NCI-H187 (cell line): Measurements from ENCODE around the gene SLC7A5.
"Not testable (repeated sequence)": the region's sequence is repeated elsewhere in the genome, so short reads cannot be mapped to it uniquely, and the experiment has no call there.

Experiments
- DNase-seq, 2 experiments: peaks; one replicate each; lab custom pipeline; 2025; lab: John Stamatoyannopoulos, UW

Gene SLC7A5

DNA sequence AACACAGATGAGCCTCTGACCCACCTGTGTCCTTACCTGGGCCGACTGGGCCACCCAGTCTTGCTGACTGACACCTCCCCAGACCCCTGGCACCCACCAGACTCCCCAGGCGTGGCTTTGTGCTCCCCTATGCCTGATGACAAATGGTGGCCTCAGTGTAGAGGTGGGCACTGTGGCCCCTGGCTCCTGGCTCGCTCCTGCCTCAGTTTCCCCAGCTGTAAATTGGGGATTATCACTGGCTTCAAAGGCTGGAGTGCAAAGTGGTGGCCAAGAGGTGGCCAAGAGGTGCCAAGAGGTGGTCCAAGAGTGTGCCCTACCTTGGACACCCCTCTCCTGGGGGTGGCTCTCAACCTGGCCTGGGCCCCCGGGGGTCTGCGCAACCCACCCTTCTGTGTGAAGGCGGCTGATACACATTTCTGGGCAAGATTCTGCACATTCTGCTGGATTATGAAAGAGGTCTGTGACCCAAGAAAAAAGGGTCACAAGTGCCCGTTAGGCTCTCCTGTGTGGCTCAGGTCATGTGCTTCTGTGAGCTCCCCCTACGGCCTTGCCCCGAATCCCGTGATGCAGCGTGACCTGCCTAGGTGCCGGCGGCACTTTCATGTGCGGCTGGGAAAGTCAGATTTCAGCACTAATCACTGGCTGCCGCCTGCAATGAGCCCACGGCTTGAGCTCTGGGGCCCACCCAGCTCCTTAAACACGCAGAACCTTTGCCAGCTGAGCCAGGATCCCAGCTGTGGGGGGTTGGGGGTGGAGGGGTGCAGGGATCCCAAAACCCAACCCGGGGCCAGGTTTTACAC lies 7.8 kb downstream of the SLC7A5 start:
- not testable (repeated sequence) for DNase-seq

DNA sequence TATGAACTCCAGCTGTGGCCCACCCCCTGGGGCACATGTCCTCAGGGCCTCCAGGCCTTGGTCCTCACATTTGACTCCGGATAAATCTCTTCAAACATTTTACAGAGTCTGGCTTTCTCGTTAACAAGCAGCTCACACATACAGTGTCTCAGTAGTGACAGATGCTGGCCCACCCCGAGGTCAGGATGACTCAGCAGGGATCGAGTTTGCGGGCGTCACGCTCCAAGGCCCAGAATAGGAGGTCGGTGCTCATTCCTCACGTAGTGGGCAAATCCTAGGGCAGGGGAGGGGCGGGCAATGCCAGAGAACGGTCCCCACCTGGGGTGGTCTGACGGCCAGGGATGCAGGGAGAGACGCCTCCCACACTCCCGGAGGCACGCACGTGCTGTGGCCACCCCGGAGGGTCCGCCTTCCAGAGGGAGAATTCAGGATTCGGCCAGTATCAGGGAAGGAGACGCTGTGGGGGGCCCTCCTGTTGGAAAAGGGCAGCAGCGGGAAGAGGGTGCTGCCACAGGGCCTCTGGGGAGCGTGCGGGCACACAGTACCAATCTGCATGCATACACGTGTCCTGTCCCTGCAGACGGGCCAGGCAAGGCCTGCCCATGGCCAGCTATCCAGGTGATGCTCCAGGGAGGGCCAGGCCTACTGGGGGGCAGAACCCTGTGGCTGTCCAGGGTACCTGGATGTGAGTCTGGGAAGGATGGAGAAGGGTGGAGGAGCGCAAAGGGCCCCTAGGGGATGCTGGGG lies 8.6 kb downstream of the SLC7A5 start:
- DNase-seq, result no peak

DNA sequence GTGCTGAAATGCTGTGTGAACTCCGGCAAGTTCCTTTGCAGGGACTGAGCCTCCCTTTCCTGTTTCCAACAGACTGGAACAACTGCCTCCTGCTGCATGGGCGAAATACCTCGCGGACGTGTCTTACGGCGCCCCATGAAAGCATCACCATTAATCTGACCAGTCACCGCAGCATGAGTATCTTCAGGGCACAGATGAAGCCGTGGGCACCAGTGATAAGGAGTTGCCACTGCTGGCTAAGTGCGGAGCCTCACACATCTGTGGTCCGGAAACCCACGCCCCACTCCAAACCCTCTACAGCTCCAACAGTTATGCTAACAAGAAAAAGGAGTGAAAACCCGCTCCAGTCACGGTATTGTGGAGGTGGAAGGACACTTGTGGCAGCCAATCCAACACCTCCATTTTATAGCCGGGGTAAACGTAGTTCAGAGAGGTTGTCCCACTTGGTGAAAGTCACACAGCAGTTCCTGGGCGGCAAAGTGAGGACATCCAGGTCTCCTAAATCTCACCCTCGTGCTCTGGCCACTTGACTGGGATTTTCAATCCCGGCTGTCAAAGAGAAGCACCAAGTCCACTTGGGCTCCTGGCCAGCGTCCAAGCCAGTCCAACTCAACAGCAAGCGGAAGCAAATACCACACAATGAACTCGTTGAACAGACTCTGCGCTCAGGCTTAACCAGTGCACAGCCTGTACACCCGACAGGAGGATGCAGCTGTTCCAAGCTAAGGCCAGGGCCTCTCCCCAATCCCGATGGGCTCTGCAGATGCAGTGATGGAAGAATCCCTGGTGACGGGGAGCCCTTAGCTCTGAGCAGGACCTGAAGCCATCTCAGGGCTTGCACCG lies 10.9 kb downstream of the SLC7A5 start:
- not testable (repeated sequence) for DNase-seq

DNA sequence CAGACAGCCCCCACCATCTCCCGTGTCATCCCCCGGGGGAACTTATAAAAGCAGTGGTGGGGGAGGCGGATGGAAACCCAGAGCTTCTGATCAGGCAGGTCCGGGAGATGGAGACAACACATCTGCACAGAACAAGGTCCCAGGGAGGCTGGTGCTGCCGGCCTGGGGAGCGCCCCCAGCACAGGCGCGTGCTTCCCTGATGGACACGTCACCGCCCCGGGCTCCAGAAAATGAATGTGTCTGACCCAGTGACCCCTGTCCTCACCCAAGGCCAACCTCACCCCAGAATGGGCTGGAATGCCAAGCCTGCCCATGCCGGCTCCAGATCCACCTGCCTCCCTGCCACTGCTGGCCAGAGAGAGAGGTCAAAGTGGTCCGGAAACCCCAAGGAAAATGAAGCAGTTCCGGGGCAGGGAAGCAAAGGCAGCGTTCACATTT lies 12.5 kb downstream of the SLC7A5 start:
- DNase-seq, result no peak

DNA sequence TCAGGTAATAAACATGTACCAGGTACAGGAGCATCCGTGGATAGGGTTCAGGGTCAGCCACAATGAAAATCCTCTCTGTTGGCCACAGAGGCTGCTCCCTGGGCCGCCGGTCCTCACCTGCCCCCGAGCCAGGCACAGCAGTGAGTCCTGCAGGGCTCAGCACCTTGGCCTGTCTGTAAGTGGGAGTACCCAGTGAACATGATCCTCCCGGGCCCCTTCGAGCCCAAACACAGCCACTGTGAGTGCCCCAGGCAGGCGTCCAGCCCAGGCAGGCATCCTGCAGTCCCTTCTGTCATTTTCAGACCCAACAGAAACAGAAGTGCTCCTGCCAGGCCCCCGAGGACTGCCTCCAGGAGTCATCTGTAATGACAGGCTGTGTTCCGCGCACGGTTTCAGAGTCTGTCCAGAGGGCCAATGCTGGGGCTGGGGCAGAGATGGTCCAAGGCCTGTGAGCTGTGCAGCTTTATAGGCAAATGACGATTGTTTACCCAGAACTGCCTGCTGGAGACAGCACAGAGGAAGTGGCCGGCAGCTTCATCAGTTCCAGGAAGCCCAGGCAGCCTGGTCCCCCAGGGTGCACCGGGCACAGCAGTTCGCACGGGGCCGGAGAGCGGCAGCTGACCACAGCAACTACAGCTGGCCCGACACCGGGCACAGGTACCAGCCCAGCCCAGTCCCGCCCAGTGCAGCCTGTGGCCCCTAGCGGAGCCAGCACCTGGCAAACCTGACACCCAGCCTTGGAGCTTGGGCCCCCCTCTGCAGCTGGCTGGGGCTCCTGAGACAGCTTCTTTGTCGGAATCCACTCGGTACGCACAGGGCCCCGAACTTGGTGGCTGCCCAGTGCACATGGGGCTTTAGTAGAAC lies 13.2 kb downstream of the SLC7A5 start:
- no peak for DNase-seq

DNA sequence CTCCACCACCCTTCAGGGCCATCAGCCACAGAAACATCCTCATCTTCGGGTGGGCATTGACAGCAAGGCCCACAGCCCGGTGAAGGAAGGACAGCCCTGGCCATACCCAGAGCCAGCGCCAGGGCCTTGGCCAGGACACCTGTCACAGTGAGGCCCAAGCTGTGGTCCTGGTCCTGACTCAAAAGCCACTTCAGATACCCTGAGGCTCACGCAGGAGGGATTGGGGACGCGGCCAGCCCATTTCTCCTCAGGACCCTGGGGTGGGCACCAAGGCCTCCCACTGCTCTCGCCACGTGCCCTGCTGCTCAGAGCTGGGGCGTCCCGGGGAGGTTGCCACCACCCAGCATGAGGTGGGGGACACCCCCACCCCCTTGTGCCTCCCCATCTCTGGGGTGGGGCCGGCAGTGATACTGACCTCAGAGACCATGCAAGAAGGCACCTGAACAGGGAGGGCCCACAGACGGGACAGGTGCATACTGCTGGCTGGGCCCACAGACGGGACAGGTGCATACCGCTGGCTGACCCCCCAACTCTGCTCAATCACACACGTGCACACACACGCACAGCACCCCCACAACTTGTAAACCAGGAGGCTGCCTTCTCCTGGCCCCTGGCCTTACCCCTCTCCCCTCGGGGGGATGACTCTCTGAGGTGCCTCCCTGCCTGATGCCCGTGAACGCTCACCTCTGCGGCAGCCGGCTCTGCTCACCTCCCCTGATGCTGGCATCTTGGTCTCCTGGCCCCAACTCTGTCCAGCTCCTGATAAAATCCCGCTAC lies 14.2 kb downstream of the SLC7A5 start:
- no peak for DNase-seq

DNA sequence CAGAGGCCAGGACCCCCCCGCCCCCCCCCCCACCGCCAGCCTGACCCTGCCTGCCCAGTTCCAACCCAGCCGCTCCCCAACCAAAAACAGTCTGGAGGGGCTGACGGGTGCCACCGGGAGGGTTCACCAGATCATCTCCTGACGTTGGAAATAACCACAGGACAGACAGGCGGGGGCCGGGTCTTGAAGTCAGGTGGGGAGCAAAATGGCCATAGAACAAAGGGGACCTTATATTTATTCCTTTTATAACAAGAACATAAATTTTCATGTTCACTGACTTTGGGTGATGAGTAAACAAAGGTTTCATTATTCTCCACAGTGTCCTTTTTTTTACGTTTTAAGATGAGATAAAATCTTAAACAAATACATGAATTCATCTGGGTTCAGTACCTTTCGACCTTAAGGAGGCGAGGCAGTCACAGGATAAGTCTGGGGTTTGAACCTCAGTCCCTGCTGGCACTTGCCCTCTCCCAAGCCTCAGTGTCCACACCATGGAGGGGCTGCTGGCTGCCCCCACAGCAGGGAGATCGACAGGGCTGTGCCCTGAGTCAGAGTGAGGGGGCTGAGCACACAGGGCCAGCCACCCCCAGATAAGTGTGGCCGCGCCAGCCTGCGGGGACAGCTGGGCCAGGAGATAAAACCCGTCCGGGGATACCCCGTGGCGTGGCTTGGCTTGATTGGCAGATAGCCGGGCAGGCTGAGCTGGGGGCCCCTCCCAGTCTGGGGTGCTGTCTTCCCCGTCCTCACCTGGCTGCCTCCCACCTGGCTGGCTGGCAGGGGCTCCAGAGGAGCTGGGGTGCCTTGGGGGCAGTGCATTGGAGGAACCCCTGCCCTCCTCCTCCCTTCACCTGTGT lies 15.0 kb downstream of the SLC7A5 start:
- no peak for DNase-seq

DNA sequence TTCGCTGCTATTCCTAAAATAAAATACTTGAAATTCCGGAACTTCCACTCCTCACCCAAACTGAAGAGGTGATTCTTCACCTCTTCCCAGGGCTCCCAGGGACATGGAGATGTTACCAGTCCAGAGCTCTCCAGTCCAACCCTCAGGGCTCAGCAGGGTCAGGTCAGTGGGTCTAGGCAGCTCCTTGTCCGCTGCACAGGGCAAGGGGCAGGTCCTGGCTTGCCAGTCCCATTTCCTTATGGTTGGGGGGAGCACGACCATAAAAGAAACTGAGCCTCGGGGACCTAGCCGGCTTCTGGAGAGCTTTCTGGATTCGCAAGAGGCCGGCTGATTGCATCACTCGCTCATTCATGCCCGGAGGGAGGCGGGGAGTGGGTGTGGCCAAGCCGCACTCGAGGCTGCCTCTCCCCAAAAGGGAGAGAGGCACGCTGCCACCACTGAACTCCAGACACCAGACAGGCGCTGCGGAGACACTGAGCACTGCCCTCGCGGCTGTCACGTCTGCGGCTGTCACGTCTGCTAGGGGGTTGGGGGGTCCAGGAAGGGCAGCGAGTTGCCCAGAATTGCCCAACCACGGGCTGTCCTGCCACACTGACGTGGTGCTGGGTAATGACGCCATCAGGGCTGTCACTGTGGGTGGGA lies 15.8 kb downstream of the SLC7A5 start:
- peak; percentile 31 to 44 for DNase-seq

DNA sequence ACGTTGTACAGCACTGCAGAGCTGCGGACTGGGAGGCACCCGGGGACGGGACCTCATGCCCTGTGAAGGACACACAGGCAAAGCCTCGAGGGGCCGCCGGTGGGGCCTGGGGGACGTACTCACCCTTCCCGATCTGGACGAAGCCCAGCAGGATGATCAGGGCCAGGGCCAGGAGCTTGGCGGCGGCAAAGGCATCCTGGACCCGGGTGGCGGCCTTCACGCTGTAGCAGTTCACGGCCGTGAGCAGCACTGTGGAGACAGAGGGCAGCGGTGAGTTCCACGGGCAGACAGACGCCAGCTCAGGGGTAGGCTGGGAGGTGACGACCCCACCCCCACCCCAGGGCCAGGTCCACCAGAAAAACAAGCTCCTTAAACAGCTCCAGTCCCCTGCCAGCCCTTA lies 17.7 kb downstream of the SLC7A5 start:
- DNase-seq, result no peak

DNA sequence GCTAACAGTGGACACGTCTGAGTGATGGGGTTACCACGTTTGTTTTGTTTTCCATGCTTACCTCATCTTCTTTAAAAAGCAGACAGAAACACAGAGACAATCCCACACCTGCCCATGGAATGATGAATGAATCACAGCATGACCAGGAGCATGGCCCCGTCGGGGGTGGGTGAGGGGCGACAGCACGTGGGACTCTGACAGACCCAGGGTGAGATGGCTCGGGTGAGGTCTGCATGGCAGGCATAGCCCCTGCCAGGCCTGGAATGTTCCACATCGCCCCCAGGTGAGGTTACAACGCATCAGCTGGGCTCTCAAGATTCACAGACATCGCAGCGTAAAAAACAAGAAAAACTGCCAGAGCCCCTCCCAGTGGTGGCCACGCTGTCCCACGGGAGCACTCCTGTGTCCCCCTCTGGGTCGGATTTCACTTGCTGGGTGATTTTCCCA lies 18.1 kb downstream of the SLC7A5 start:
- DNase-seq, result no peak

DNA sequence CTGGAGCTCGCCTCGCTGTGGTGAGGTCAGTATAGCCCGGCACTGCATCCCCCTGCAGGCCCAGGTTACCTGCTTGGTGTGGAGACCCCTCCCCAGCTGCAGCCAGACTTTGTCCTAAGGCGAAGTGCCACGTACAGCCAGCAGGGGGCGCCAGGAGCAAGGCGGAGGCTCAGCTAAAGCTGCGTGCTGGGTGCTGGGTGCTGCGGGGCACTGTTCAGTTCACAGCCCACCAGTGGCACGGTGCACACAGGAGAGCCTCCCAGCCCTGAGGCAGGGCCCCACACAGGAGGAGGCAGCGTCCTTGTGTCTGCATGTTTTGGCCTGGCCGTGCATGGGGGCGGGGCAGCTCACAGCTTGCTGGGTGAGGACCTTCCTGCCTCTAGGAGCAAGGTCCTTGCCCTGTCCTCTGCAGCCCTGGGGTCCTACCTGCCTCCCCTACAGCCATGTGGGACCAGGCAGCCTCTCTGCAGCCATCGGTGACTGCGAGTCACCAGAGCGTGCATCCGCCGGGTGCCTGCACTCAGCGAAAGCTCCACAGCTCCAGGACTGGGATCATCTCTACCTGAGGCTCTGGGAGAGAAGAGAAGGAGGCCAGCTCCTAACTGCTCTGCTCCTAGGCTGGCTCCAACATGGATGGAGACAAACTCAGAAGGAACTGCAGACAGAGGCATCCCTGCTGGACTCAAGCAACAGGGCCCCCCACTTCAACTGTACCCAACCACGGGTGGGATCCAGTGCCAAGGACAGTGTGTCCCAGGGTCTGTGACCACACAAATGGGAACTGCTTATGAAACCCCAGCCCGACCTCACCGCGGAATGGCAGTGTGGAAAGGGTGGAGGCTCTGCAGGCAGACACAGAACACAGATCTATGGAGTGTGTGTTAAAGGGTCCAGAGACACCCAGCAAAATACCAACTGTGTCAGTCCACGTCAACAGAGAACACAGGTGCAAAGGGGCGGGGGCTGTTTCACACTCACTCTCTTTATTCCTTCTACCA lies 19.0 kb downstream of the SLC7A5 start:
- DNase-seq, result no peak

DNA sequence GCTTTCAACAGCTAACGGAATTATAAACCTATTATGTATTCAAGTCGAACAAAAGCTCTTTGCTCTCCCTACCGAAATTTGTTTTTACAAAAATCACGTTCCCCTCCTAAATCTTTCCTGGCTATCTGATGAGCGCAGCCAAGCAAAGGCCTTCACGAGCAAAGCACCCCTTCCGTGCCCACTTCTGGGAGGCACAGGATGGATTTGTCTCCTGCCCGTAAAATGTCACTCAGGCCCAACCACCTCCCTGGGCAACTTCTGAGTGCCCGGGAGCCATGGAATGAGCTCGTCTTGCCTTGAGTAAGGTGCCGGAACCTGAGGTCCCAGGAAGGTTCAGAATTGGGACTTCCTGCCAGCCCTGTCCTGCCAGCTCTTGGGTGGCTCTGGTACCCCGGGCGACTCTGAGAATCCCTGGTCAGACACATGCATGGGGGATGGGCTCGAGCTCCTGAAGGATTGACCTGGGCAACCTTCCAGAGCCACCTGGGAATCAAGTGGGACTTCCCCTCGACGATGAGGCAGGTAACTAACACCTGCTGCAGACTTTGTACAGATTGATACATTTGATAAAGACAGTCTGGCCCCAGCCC lies 19.8 kb downstream of the SLC7A5 start:
- DNase-seq, result no peak

DNA sequence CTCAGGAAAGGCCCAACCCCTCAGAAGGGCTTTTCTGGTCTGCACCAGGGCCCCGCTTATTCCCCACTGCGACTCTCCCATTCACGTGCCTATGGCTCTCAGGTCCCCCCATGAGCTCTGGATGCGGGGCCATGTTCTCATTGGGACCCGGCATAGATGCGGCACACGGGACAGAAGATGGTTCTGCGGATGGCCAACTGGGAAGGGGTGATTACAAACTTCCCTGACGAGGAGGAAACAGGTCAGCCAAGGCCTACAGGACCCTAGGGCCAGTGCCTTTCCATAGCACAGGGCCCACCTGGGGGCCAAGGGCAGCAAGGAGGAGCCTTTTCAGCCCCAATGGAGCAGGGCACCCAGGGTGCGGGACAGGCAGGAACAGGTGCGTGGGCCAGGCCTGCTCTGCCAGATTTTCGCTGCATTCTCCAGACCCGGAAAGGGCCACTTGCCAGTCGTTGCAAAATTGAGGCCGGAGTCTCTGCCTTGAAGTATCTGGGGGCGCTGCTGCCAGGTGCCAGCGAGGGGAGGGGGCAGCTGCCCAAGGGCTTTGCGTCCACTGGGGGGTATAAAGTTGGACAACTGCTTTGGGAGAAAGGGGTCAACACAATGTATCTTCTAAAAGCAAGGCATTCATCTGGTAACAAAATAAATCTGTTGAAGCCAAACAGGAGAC lies 20.5 kb downstream of the SLC7A5 start:
- DNase-seq, result no peak

DNA sequence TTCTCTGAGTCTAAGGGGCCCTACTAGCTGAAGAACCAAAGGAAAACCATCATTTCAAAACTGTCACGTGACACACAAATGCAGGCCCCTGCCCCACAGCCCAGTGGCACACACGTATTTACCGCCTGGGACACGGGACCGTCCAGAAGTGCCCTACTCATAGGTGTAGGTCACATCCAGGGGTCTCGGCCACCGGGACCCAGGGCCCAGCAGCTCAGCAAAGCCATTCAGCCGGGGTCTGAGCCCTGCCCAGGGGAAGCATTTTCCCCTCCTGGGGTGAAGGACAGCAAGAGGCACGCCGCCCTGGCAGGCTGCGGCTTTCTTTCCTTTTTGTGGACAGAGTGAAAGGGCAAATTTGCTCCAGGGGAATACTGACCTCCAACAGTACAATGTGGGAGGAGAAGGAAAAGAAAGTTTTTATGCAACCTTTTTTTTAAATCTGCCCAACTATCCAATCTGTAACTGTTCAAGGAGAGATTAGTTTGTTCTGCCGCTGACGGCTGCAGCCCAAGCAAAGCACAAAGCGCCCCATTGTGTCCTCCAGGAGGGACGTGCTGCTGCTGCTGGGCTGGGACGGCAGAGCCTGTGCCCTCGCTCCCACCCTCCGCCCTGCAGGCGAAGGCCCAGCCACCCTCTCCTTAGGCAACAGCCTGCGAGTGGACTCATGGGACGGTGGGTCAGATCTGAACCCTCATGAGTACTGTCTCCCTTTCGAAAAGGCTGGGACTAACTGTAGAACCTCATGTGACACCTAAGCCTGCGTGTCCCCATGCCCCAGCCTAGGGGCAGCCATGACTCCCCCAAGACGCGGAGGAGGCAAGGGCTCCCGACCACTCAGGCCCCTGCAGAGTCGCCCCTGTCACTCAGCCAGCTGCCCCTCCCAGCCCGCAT lies 21.3 kb downstream of the SLC7A5 start:
- DNase-seq, result no peak

DNA sequence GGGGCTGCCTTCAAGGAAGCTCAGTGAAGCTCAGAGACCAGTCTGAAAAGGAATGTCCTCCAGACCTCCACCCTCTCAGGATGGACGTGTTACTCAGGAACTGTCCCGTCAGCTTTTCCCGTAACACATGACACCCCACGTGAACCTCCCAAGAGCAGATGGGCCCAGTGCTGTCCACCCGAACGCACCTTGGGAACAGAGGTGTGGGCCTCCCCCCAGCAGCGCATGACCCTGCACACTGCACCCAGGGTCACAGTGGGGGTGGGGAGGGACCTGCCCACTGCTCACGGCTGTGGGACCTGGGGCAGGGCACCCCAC lies 21.9 kb downstream of the SLC7A5 start:
- no peak for DNase-seq
